ENCODE results near the gene PON2. TPM values are rescaled to one million over a fixed set of nuclear protein-coding genes. Genes with fewer than 3 reads are reported as not detected.
A peak's percentile ranks its signal among the peaks of the same experiment; 100 is the strongest.

The PON2 gene
- total RNA-seq, 1 experiment from 2014 or later: 141 TPM

- no TSS peak for BruUV-seq (replicated peaks)
- Histone ChIP-seq H3K4me3 (ENCODE audit: low read depth, low read length) (no peak overlapping the region), H3K4me1 (peaks cover 30% of the 10 kb centered on the region), H3K9me3 (no peaks in the 10 kb centered on the region), H3K27me3 (replicated peaks; ENCODE audit: control insufficient read depth, insufficient read depth, low read length) (no peaks in the 10 kb centered on the region), H3K36me3 (ENCODE audit: control insufficient read depth, insufficient read depth, low read length) (0 out of 2 replicates have a peak, but pooled peaks cover 1% of the 10 kb centered on the region)
- CTCF ChIA-PET: no interaction called here
- no peaks in the 10 kb centered on the region for H3K27me3 Mint-ChIP-seq (ENCODE audit: insufficient read depth, unreplicated experiment)
- no peak for DNase-seq
- peak overlapping the region; percentile 95 for H3K27ac Mint-ChIP-seq (ENCODE audit: unreplicated experiment)
- intact Hi-C loops (cut with micrococcal nuclease; ENCODE audit: unreplicated experiment): no loop called here
- H3K36me3 Mint-ChIP-seq (ENCODE audit: insufficient read depth, unreplicated experiment): peaks cover 29% of the 10 kb centered on the region
- TF ChIP-seq, protein P1, sequence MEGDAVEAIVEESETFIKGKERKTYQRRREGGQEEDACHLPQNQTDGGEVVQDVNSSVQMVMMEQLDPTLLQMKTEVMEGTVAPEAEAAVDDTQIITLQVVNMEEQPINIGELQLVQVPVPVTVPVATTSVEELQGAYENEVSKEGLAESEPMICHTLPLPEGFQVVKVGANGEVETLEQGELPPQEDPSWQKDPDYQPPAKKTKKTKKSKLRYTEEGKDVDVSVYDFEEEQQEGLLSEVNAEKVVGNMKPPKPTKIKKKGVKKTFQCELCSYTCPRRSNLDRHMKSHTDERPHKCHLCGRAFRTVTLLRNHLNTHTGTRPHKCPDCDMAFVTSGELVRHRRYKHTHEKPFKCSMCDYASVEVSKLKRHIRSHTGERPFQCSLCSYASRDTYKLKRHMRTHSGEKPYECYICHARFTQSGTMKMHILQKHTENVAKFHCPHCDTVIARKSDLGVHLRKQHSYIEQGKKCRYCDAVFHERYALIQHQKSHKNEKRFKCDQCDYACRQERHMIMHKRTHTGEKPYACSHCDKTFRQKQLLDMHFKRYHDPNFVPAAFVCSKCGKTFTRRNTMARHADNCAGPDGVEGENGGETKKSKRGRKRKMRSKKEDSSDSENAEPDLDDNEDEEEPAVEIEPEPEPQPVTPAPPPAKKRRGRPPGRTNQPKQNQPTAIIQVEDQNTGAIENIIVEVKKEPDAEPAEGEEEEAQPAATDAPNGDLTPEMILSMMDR (IDR thresholded peaks at IDR 0.05; ENCODE audit: insufficient read depth in 1 of 2, low read depth in 1 of 2, low read length in 1 of 2, severe bottlenecking in 1 of 2, unreplicated experiment in 1 of 2): no peak
- no peaks in the 10 kb centered on the region for H3K9me3 Mint-ChIP-seq (ENCODE audit: unreplicated experiment)
- peaks cover 14% of the 10 kb centered on the region for H3K4me1 Mint-ChIP-seq (ENCODE audit: low read depth, unreplicated experiment)
- POLR2A ChIA-PET: interaction anchor here (2.9 kb wide), 1 partner anchor 37 kb away, joined by 12 read pairs; the partner anchor contains the start of gene PON3
- H3K4me3 Mint-ChIP-seq (ENCODE audit: unreplicated experiment): no peak overlapping the region
Observed at GRCh38 chr7:95433129-95433528, 1.7 kb downstream of the PON2 start.

GRCh38 chr7:95432606-95433005 lies 2.2 kb downstream of the PON2 start:
- intact Hi-C loops (cut with micrococcal nuclease; ENCODE audit: unreplicated experiment): no loop called here
- Histone ChIP-seq H3K36me3 (ENCODE audit: control insufficient read depth, insufficient read depth, low read length) (0 out of 2 replicates have a peak, but pooled peaks cover 1% of the 10 kb centered on the region), H3K27me3 (replicated peaks; ENCODE audit: control insufficient read depth, insufficient read depth, low read length) (no peaks in the 10 kb centered on the region), H3K9me3 (no peaks in the 10 kb centered on the region), H3K4me1 (peaks cover 30% of the 10 kb centered on the region), H3K4me3 (ENCODE audit: low read depth, low read length) (no peak overlapping the region)
- peaks cover 29% of the 10 kb centered on the region for H3K36me3 Mint-ChIP-seq (ENCODE audit: insufficient read depth, unreplicated experiment)
- no peaks in the 10 kb centered on the region for H3K27me3 Mint-ChIP-seq (ENCODE audit: insufficient read depth, unreplicated experiment)
- TF ChIP-seq, protein P1 (IDR thresholded peaks at IDR 0.05; ENCODE audit: insufficient read depth in 1 of 2, low read depth in 1 of 2, low read length in 1 of 2, severe bottlenecking in 1 of 2, unreplicated experiment in 1 of 2): no peak
- peaks cover 14% of the 10 kb centered on the region for H3K4me1 Mint-ChIP-seq (ENCODE audit: low read depth, unreplicated experiment)
- H3K9me3 Mint-ChIP-seq (ENCODE audit: unreplicated experiment): no peaks in the 10 kb centered on the region
- H3K4me3 Mint-ChIP-seq (ENCODE audit: unreplicated experiment): peak overlapping the region; percentile 1
- H3K27ac Mint-ChIP-seq (ENCODE audit: unreplicated experiment): no peak overlapping the region
- ChIA-PET POLR2A (interaction anchor here (2.9 kb wide), 1 partner anchor 37 kb away, joined by 12 read pairs; the partner anchor contains the start of gene PON3), CTCF (no interaction called here)
- BruUV-seq (replicated peaks): no TSS peak
- DNase-seq: no peak

DNA sequence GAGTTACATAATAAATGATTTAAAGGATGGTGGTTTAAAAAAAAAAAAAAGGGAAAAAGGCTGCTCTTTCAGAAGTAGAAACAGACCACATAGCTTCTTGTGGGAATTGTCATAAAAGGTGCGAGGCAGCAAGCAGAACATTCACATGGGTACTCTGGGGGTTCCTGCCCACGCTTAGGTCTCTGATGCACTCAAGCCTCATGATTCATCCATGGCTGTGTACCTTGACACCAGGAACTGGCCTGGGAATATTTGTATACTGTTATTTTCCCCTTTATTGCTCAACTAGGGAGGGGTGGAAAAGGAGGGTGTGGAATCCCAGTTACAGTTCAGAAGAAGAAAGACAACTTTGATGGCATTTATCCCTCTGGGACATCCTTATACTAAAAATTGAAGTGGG lies 4.0 kb downstream of the PON2 start:
- Histone ChIP-seq H3K4me1 (peaks cover 19% of the 10 kb centered on the region), H3K36me3 (ENCODE audit: control insufficient read depth, insufficient read depth, low read length) (peaks cover 3% of the 10 kb centered on the region), H3K4me3 (ENCODE audit: low read depth, low read length) (no peak overlapping the region), H3K27me3 (replicated peaks; ENCODE audit: control insufficient read depth, insufficient read depth, low read length) (no peaks in the 10 kb centered on the region), H3K9me3 (no peaks in the 10 kb centered on the region)
- peaks cover 14% of the 10 kb centered on the region for H3K4me1 Mint-ChIP-seq (ENCODE audit: low read depth, unreplicated experiment)
- no peaks in the 10 kb centered on the region for H3K9me3 Mint-ChIP-seq (ENCODE audit: unreplicated experiment)
- H3K27me3 Mint-ChIP-seq (ENCODE audit: insufficient read depth, unreplicated experiment): no peaks in the 10 kb centered on the region
- H3K36me3 Mint-ChIP-seq (ENCODE audit: insufficient read depth, unreplicated experiment): peaks cover 29% of the 10 kb centered on the region
- POLR2A ChIA-PET: no interaction called here
- DNase-seq: peak; percentile 48 to 53
- CTCF ChIA-PET: no interaction called here
- intact Hi-C loops (cut with micrococcal nuclease; ENCODE audit: unreplicated experiment): no loop called here
- H3K4me3 Mint-ChIP-seq (ENCODE audit: unreplicated experiment): peak overlapping the region; percentile 33
- BruUV-seq (replicated peaks): no TSS peak
- TF ChIP-seq, protein P1 (IDR thresholded peaks at IDR 0.05; ENCODE audit: insufficient read depth in 1 of 2, low read depth in 1 of 2, low read length in 1 of 2, severe bottlenecking in 1 of 2, unreplicated experiment in 1 of 2): no peak
- H3K27ac Mint-ChIP-seq (ENCODE audit: unreplicated experiment): no peak overlapping the region
